Epithelial cell of esophagus (primary cell): ENCODE results near the gene SHQ1.
"Not testable (repeated sequence)": the region's sequence is repeated elsewhere in the genome, so short reads cannot be mapped to it uniquely, and the experiment has no call there.

ENCODE experiments used
- DNase-seq: peaks from one replicate; pipeline ENCODE4 v3.0.0; 2010; ENCODE audit warnings: low read depth
- H3K4me3 ChIP-seq: 2 replicates; pipeline ENCODE4 v1.5.1; 2011; ENCODE audit warnings: mild to moderate bottlenecking, low read length, control low read depth
- TF ChIP-seq, protein P1 (sequence below): IDR thresholded peaks from 2 replicates; pipeline ENCODE4 v1.5.1; 2011; ENCODE audit warnings: low read depth, mild to moderate bottlenecking, low read length, control low read depth, inconsistent platforms; ENCODE audit not compliant: insufficient read depth; ENCODE audit errors: missing control alignments

SHQ1 gene

DNA sequence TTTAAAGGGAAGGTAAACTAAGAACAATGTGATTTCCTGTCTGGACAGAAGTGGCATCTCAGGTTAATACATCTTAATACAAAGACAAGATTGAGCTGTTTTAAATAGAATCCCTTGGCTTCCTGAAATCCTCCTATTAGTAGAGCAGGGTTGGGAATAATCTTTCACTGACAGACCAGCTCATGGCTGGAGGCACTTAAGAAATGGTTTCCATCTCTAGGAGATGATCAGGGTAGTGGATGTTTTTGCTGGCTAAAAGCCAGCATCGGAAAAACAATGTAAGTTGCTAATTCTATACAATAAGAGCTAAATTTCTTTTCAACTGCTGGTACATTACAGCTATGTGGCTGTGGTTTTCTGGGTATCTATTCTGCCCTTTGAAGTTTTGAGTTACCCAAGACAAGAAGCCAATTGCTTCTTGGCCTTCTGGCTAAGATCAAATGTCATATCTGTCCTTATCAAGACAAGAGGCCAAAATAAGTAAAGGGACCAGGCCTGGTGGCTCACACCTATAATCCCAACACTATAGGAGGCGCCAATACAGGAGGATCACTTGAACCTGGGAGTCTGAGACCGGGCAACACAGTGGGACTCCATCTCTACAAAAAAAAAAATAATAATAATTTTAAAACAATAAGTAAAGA is 49.6 kb downstream of the SHQ1 start:
- TF ChIP-seq, protein P1, sequence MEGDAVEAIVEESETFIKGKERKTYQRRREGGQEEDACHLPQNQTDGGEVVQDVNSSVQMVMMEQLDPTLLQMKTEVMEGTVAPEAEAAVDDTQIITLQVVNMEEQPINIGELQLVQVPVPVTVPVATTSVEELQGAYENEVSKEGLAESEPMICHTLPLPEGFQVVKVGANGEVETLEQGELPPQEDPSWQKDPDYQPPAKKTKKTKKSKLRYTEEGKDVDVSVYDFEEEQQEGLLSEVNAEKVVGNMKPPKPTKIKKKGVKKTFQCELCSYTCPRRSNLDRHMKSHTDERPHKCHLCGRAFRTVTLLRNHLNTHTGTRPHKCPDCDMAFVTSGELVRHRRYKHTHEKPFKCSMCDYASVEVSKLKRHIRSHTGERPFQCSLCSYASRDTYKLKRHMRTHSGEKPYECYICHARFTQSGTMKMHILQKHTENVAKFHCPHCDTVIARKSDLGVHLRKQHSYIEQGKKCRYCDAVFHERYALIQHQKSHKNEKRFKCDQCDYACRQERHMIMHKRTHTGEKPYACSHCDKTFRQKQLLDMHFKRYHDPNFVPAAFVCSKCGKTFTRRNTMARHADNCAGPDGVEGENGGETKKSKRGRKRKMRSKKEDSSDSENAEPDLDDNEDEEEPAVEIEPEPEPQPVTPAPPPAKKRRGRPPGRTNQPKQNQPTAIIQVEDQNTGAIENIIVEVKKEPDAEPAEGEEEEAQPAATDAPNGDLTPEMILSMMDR = no peak
- DNase-seq = no peak
- H3K4me3 ChIP-seq = no peak overlapping the region

DNA sequence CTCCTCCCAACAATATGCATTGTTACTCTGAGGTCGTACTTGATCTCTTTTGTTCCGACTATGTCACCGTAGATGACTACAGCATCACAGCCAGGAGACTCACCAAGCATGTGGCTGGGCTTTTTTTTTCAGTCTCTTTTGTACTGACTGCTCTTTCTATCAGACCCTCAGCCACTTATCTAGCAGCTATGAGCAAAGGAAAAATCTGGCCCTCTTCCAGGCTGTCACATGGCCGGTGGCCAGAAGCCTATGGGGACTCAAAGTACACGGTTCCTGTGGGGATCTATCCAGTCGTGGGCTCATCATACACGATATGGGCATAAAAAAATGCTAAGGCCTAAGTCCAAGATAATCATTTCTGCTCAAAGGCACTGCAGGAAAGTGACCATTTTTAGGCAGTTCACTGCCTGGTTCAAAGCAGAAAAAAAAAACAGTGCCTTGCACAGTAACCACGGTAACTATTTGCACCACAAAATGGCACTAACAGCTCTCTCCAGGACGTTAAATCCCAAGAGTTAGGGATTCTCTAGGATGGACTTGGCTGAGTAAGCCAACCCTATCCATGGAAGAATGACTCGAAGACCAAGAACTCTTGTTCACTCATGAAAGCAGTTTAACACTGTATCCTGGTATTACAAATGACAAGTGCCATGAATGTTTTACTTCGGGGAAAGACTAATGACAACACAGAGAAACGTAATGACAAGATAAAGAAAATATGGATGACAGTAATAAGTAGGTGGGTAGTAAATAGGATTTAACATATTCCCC is 50.3 kb downstream of the SHQ1 start:
- TF ChIP-seq, protein P1 = no peak
- DNase-seq = peak; percentile 10
- no peak overlapping the region for H3K4me3 ChIP-seq

GRCh38 chr3:72794079-72794478 is 54.2 kb downstream of the SHQ1 start:
- no peak for DNase-seq
- TF ChIP-seq, protein P1 = no peak
- H3K4me3 ChIP-seq = no peak overlapping the region

DNA sequence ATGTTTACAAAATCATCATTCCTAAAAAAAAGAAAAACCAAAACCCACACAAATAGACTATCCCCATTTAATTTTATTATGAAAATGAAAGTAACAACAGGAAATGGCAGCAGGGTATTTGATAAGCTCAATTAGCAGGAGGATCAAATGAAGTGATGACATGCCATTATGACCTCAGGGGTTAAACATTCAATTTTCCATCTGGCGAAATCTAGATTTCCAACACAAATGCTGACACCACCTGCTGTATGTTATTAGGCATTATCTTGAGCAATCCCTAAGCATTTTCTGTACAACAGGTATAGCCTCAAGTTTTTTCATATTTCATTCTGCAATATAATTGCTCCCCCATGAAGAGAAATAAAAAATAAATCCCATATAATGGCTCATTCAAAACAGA is 57.1 kb downstream of the SHQ1 start:
- DNase-seq = peak; percentile 22
- TF ChIP-seq, protein P1 = no peak
- H3K4me3 ChIP-seq = no peak overlapping the region

- no peak overlapping the region for H3K4me3 ChIP-seq
- TF ChIP-seq, protein P1 = no peak
- no peak for DNase-seq
Observed at GRCh38 chr3:72789786-72790185, 58.5 kb downstream of the SHQ1 start.

GRCh38 chr3:72788232-72788631 is 60.0 kb downstream of the SHQ1 start:
- not testable (repeated sequence) for DNase-seq, H3K4me3 ChIP-seq

DNA sequence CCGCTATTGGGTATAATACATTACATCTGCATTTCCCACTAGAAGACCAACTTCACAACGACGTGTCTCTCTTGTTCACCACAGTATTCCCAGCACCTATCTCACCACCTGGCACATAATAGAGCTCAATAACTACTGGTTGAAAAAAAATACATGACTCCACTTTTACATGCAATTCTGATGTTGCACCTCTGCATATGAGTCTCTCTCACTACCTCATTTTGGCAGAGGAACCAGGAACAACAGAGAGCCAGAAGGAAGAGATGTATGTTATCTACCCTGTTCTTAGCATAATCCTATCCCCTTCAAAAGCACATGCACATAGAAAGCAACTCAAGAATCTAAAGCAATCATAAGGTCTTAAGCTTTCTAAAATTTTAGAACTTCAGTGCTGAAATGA is 61.6 kb downstream of the SHQ1 start:
- TF ChIP-seq, protein P1 = no peak
- no peak for DNase-seq
- no peak overlapping the region for H3K4me3 ChIP-seq
